ENCODE results near the gene TMEM174. TPM values are rescaled to one million over a fixed set of nuclear protein-coding genes. Genes with fewer than 3 reads are reported as not detected.

TMEM174 gene
- total and polyA plus RNA-seq, 2 donors (not counting 1 experiment from before 2014, with no cell fraction given) = not detected

GRCh38 chr5:73149540-73149939, 23.5 kb upstream of the TMEM174 start:
- Histone ChIP-seq H3K36me3 (replicated peaks in 1 of 2; ENCODE audit: control extremely low read depth in 1 of 2, control insufficient read depth in 1 of 2, extremely low read depth in 1 of 2, insufficient read depth in 2 of 2, low read length in 1 of 2) (no peaks in the 10 kb centered on the region), H3K79me2 (ENCODE audit: control insufficient read depth, insufficient read depth, low read length) (no peaks in the 10 kb centered on the region), H2AFZ (ENCODE audit: insufficient read depth, low read depth, low read length, poor library complexity, severe bottlenecking) (no peak overlapping the region), H4K20me1 (ENCODE audit: control insufficient read depth, insufficient read depth, low read length, poor library complexity, severe bottlenecking) (no peaks in the 10 kb centered on the region), H3K4me2 (replicated peaks; ENCODE audit: low read depth, low read length, poor library complexity, severe bottlenecking) (no peak overlapping the region), H3K4me1 (ENCODE audit: control insufficient read depth in 2 of 2, insufficient read depth in 2 of 2, low read length in 2 of 2) (no peaks in the 10 kb centered on the region), H3K9me3 (ENCODE audit: control extremely low read depth in 1 of 3, control insufficient read depth in 2 of 3, insufficient read depth in 1 of 3, low read length in 2 of 3) (peaks cover 0 to 10% (median 0%) of the 10 kb centered on the region in 3 donors), H3K9ac (ENCODE audit: low read length) (no peak overlapping the region), H3K4me3 (ENCODE audit: control extremely low read depth in 1 of 5, extremely low read depth in 1 of 5, insufficient read depth in 1 of 5, low read depth in 2 of 5, low read length in 4 of 5) (no peak overlapping the region), H3K27me3 (replicated peaks in 1 of 4; ENCODE audit: control extremely low read depth in 1 of 4, control insufficient read depth in 3 of 4, insufficient read depth in 4 of 4, low read length in 3 of 4) (peaks cover 0 to 31% (median 21%) of the 10 kb centered on the region in 4 experiments), H3K27ac (ENCODE audit: low read length in 2 of 2) (no peak overlapping the region)
- peaks cover 6% of the 10 kb centered on the region for H3K4me1 Mint-ChIP-seq
- CTCF ChIA-PET = no interaction called here
- no peaks in the 10 kb centered on the region for H3K9me3 Mint-ChIP-seq (ENCODE audit: insufficient read depth)
- intact Hi-C loops (cut with micrococcal nuclease) = no loop called here
- no peak overlapping the region for H3K27ac Mint-ChIP-seq
- ATAC-seq (ENCODE audit: low read depth) = no peak
- TF ChIP-seq EZH2 (IDR thresholded peaks at IDR 0.05; ENCODE audit: borderline replicate concordance, insufficient read depth, low read depth, low read length, poor library complexity, severe bottlenecking) (no peak), CTCF (IDR thresholded peaks at IDR 0.05) (no peak)
- POLR2A ChIA-PET = no interaction called here
- no peak overlapping the region for H3K4me3 Mint-ChIP-seq
- peaks cover 50% of the 10 kb centered on the region for H3K27me3 Mint-ChIP-seq
- no peak for DNase-seq
- 100% methylated on average over 1 of the region's 3 CpGs for WGBS (ENCODE audit: insufficient coverage)

GRCh38 chr5:73150876-73151275, 22.1 kb upstream of the TMEM174 start:
- no peak for TF ChIP-seq EZH2 (IDR thresholded peaks at IDR 0.05; ENCODE audit: borderline replicate concordance, insufficient read depth, low read depth, low read length, poor library complexity, severe bottlenecking)
- TF ChIP-seq CTCF (IDR thresholded peaks at IDR 0.05) = no peak
- Histone ChIP-seq H4K20me1 (ENCODE audit: control insufficient read depth, insufficient read depth, low read length, poor library complexity, severe bottlenecking) (no peaks in the 10 kb centered on the region), H3K9me3 (ENCODE audit: control extremely low read depth in 1 of 3, control insufficient read depth in 2 of 3, insufficient read depth in 1 of 3, low read length in 2 of 3) (peaks cover 0 to 16% (median 0%) of the 10 kb centered on the region in 3 donors), H3K4me3 (ENCODE audit: control extremely low read depth in 1 of 5, extremely low read depth in 1 of 5, insufficient read depth in 1 of 5, low read depth in 2 of 5, low read length in 4 of 5) (no peak overlapping the region), H3K9ac (ENCODE audit: low read length) (no peak overlapping the region), H3K36me3 (replicated peaks in 1 of 2; ENCODE audit: control extremely low read depth in 1 of 2, control insufficient read depth in 1 of 2, extremely low read depth in 1 of 2, insufficient read depth in 2 of 2, low read length in 1 of 2) (no peaks in the 10 kb centered on the region), H3K4me2 (replicated peaks; ENCODE audit: low read depth, low read length, poor library complexity, severe bottlenecking) (no peak overlapping the region), H3K4me1 (ENCODE audit: control insufficient read depth in 2 of 2, insufficient read depth in 2 of 2, low read length in 2 of 2) (no peaks in the 10 kb centered on the region), H2AFZ (ENCODE audit: insufficient read depth, low read depth, low read length, poor library complexity, severe bottlenecking) (no peak overlapping the region), H3K27ac (ENCODE audit: low read length in 2 of 2) (no peak overlapping the region), H3K27me3 (replicated peaks in 1 of 4; ENCODE audit: control extremely low read depth in 1 of 4, control insufficient read depth in 3 of 4, insufficient read depth in 4 of 4, low read length in 3 of 4) (peaks cover 0 to 32% (median 11%) of the 10 kb centered on the region in 4 experiments), H3K79me2 (ENCODE audit: control insufficient read depth, insufficient read depth, low read length) (no peaks in the 10 kb centered on the region)
- Mint-ChIP-seq H3K27ac (no peak overlapping the region), H3K27me3 (peaks cover 50% of the 10 kb centered on the region), H3K9me3 (ENCODE audit: insufficient read depth) (no peaks in the 10 kb centered on the region), H3K4me3 (no peak overlapping the region), H3K4me1 (peaks cover 6% of the 10 kb centered on the region)
- ChIA-PET POLR2A (no interaction called here), CTCF (no interaction called here)
- intact Hi-C loops (cut with micrococcal nuclease) = no loop called here
- ATAC-seq (ENCODE audit: low read depth) = no peak
- DNase-seq = no peak
- 82% methylated on average over 5 of the region's 7 CpGs for WGBS (ENCODE audit: insufficient coverage)

Measured in B cell (primary cell).